Measurements from ENCODE around the gene ARHGEF28. TPM values are rescaled to one million over a fixed set of nuclear protein-coding genes. Genes with fewer than 3 reads are reported as not detected.

The ARHGEF28 gene
- total RNA-seq, 1 donor from 2014 or later: 72.1 TPM

GRCh38 chr5:73979321-73979720 is 353.3 kb downstream of the ARHGEF28 start:
- TF ChIP-seq CTCF (conservative IDR thresholded peaks at IDR 0.05; ENCODE audit: low read depth, low read length): no peak
- no peak for DNase-seq (ENCODE audit: low read depth)
- no peak overlapping the region for H3K4me3 ChIP-seq (ENCODE audit: low read depth, low read length)

GRCh38 chr5:73981704-73982103 is 355.7 kb downstream of the ARHGEF28 start:
- H3K4me3 ChIP-seq (ENCODE audit: low read depth, low read length): no peak overlapping the region
- no peak for DNase-seq (ENCODE audit: low read depth)
- no peak for TF ChIP-seq CTCF (conservative IDR thresholded peaks at IDR 0.05; ENCODE audit: low read depth, low read length)

- no peak for DNase-seq (ENCODE audit: low read depth)
- no peak for TF ChIP-seq CTCF (conservative IDR thresholded peaks at IDR 0.05; ENCODE audit: low read depth, low read length)
- no peak overlapping the region for H3K4me3 ChIP-seq (ENCODE audit: low read depth, low read length)
Observed at GRCh38 chr5:73983644-73984043, 357.6 kb downstream of the ARHGEF28 start.

- no peak overlapping the region for H3K4me3 ChIP-seq (ENCODE audit: low read depth, low read length)
- DNase-seq (ENCODE audit: low read depth): no peak
- TF ChIP-seq CTCF (conservative IDR thresholded peaks at IDR 0.05; ENCODE audit: low read depth, low read length): peak; percentile 46
Observed at GRCh38 chr5:73985145-73985544, 359.1 kb downstream of the ARHGEF28 start.

- H3K4me3 ChIP-seq (ENCODE audit: low read depth, low read length): no peak overlapping the region
- DNase-seq (ENCODE audit: low read depth): no peak
- TF ChIP-seq CTCF (conservative IDR thresholded peaks at IDR 0.05; ENCODE audit: low read depth, low read length): no peak
Observed at GRCh38 chr5:73986729-73987128, 360.7 kb downstream of the ARHGEF28 start.

- DNase-seq (ENCODE audit: low read depth): no peak
- TF ChIP-seq CTCF (conservative IDR thresholded peaks at IDR 0.05; ENCODE audit: low read depth, low read length): no peak
- no peak overlapping the region for H3K4me3 ChIP-seq (ENCODE audit: low read depth, low read length)
Observed at GRCh38 chr5:73987915-73988314, 361.9 kb downstream of the ARHGEF28 start.

GRCh38 chr5:73989956-73990355 is 364.0 kb downstream of the ARHGEF28 start:
- H3K4me3 ChIP-seq (ENCODE audit: low read depth, low read length): no peak overlapping the region
- no peak for DNase-seq (ENCODE audit: low read depth)
- TF ChIP-seq CTCF (conservative IDR thresholded peaks at IDR 0.05; ENCODE audit: low read depth, low read length): no peak
